Fibroblast of villous mesenchyme (primary cell): ENCODE data around the gene TEAD1. TPM values are rescaled to one million over a fixed set of nuclear protein-coding genes. Genes with fewer than 3 reads are reported as not detected.

Experiments used
- DNase-seq: peaks from one replicate; pipeline ENCODE4 v3.0.0-alpha.2; 2010; ENCODE audit warnings: low read depth
- H3K4me3 ChIP-seq: 2 replicates; pipeline ENCODE4 v1.5.1; 2011; ENCODE audit warnings: low read depth, mild to moderate bottlenecking, low read length
- CTCF ChIP-seq: IDR thresholded peaks from 2 replicates; pipeline ENCODE4 v1.5.1; 2012; ENCODE audit warnings: low read depth, mild to moderate bottlenecking, low read length; ENCODE audit not compliant: insufficient read depth
- total RNA-seq: library from RNA; depleted of rRNA; stranded (reverse); fragments of >200 nt; gene quantifications from 2 replicates; pipeline ENCODE4 v1.2.3, GENCODE V29; 2012

Gene TEAD1
- total RNA-seq, 1 donor = 244 TPM

- no peak for TF ChIP-seq CTCF
- H3K4me3 ChIP-seq = no peak overlapping the region
- peak; percentile 65 for DNase-seq
Observed at GRCh38 chr11:12773591-12773990, 99.4 kb downstream of the TEAD1 start.

GRCh38 chr11:12775955-12776354 is 101.7 kb downstream of the TEAD1 start:
- no peak overlapping the region for H3K4me3 ChIP-seq
- DNase-seq = no peak
- no peak for TF ChIP-seq CTCF

- DNase-seq = peak; percentile 93
- no peak overlapping the region for H3K4me3 ChIP-seq
- no peak for TF ChIP-seq CTCF
Observed at GRCh38 chr11:12777208-12777874, 103.1 kb downstream of the TEAD1 start.

GRCh38 chr11:12778240-12778905 is 104.2 kb downstream of the TEAD1 start:
- DNase-seq = peak; percentile 36
- H3K4me3 ChIP-seq = no peak overlapping the region

GRCh38 chr11:12783765-12784164 is 109.5 kb downstream of the TEAD1 start:
- TF ChIP-seq CTCF = no peak
- DNase-seq = no peak
- no peak overlapping the region for H3K4me3 ChIP-seq

More at GRCh38 chr11:12778240-12778905, 104.2 kb downstream of the TEAD1 start:
- TF ChIP-seq CTCF = no peak

- H3K4me3 ChIP-seq = no peak overlapping the region
- no peak for DNase-seq
- no peak for TF ChIP-seq CTCF
Observed at GRCh38 chr11:12784445-12784844, 110.2 kb downstream of the TEAD1 start.
